A673 (cell line): ENCODE data around the gene SCUBE1.

Experiments used
- EZH2 ChIP-seq: fragments of 200-600 bp; sonication (generic); IDR thresholded peaks from 2 replicates; pipeline ENCODE4 v1.6.1; 2017; ENCODE audit warnings: borderline replicate concordance, low read depth, mild to moderate bottlenecking, mixed read lengths, antibody characterized with exemption, low read length; ENCODE audit not compliant: poor library complexity, severe bottlenecking
- TF ChIP-seq, protein P1 (sequence below): fragments of 300-800, 200-600 bp; sonication (generic); conservative IDR thresholded peaks from 2 replicates; pipeline ENCODE4 v1.5.1; 2017; ENCODE audit warnings: low read depth, mild to moderate bottlenecking, antibody characterized with exemption, low read length, moderate library complexity, mixed read lengths

DNA sequence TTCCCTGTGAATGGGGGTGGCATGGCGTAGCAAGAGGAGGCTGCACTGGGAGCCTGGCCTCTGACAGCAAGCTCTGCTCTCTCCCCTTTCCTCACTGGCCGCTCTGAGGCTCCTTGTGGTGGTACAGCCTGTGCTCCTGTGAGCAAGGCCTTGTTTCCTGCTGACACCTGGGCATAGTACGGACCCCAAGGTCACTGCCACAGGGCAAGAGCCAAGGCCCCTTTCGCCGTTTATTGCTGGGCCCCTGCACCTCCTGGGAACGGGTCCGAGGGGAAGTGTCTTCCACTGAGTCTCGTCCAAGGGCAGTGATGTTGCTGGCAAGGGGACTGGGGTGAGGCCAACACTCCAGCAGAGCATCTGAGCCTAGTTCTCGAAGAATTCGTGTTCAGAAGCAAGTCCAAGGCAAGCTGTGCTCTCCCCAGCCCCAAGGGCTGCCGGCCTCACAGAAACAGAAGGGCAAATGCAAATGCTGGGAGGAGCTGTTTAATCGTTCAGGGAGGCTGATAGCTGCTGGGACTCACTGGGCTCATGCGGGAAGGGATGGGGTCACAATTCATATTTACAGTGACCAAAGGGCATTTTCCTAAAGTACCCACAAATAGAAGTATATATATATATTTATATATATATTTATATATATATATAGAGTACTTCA is 140.3 kb downstream of the SCUBE1 start:
- TF ChIP-seq, protein P1, sequence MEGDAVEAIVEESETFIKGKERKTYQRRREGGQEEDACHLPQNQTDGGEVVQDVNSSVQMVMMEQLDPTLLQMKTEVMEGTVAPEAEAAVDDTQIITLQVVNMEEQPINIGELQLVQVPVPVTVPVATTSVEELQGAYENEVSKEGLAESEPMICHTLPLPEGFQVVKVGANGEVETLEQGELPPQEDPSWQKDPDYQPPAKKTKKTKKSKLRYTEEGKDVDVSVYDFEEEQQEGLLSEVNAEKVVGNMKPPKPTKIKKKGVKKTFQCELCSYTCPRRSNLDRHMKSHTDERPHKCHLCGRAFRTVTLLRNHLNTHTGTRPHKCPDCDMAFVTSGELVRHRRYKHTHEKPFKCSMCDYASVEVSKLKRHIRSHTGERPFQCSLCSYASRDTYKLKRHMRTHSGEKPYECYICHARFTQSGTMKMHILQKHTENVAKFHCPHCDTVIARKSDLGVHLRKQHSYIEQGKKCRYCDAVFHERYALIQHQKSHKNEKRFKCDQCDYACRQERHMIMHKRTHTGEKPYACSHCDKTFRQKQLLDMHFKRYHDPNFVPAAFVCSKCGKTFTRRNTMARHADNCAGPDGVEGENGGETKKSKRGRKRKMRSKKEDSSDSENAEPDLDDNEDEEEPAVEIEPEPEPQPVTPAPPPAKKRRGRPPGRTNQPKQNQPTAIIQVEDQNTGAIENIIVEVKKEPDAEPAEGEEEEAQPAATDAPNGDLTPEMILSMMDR: no peak
- TF ChIP-seq EZH2: no peak
